ENCODE data around the gene GABPB2. TPM values are rescaled to one million over a fixed set of nuclear protein-coding genes. Genes with fewer than 3 reads are reported as not detected.

Gene GABPB2
- polyA plus RNA-seq, 1 of the 3 experiments (the other 2 are of a cell fraction): 2.4 TPM

DNA sequence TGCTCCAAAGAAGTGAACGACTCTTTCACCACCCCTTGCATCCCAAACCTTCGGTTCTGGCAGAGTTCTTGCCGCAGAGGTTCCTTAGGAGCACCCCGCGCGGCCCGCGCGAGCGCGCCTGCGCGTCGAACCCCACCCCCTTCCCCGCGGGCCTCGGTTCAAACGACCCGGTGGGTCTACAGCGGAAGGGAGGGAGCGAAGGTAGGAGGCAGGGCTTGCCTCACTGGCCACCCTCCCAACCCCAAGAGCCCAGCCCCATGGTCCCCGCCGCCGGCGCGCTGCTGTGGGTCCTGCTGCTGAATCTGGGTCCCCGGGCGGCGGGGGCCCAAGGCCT lies 23.0 kb upstream of the GABPB2 start, which contains the start of gene C1orf56:
C1orf56 (plus strand) TSS at position 161 of the 334 bp plus-strand sequence; CDS start at position 258, 97 bp downstream.
- H3K9ac ChIP-seq: peak within 1 kb of the TSS; percentile 75
- H3K9me2 ChIP-seq: no peaks in the 10 kb centered on the region
- H3K4me3 ChIP-seq (ENCODE audit: low read depth in 2 of 2, low read length in 1 of 2): peak within 1 kb of the TSS; percentile 73 to 77
- TF ChIP-seq, protein P1, sequence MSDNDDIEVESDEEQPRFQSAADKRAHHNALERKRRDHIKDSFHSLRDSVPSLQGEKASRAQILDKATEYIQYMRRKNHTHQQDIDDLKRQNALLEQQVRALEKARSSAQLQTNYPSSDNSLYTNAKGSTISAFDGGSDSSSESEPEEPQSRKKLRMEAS (IDR thresholded peaks at IDR 0.05; ENCODE audit: low read depth): no peak
- TF ChIP-seq GATA2 (CRISPR knock-in tag; IDR thresholded peaks at IDR 0.05) (no peak), SMC3 (IDR thresholded peaks at IDR 0.05; ENCODE audit: low read depth, low read length) (no peak), NRF1 (IDR thresholded peaks at IDR 0.05; ENCODE audit: low read depth, low read length) (peak; percentile 68; the same call in 1 of the 2 replicates), RXRA (IDR thresholded peaks at IDR 0.05; ENCODE audit: borderline replicate concordance, low read depth) (no peak; the same call in 1 of the 2 replicates), RAD21 (IDR thresholded peaks at IDR 0.05; ENCODE audit: low read length) (no peak), GABPA (IDR thresholded peaks at IDR 0.05; ENCODE audit: low read depth) (peak; percentile 27; the same call in 1 of the 2 replicates), EZH2phosphoT487 (IDR thresholded peaks at IDR 0.05; ENCODE audit: borderline replicate concordance, low read depth) (no peak), POLR2AphosphoS5 (IDR thresholded peaks at IDR 0.05; ENCODE audit: low read depth, low read length) (peak; percentile 73)
- H3K27me3 ChIP-seq (ENCODE audit: insufficient read depth): no peaks in the 10 kb centered on the region
- H3K79me2 ChIP-seq (ENCODE audit: insufficient read depth): peaks cover 15% of the 10 kb centered on the region; the same call in 1 of the 2 replicates
- H2AFZ ChIP-seq (ENCODE audit: low read depth): peak within 1 kb of the TSS; percentile 98
- peak within 1 kb of the TSS; percentile 95 for H3K4me2 ChIP-seq
- H3K36me3 ChIP-seq (replicated peaks in 1 of 2; ENCODE audit: control insufficient read depth in 1 of 2, insufficient read depth in 2 of 2, low read length in 1 of 2): peaks cover 15 to 24% of the 10 kb centered on the region in 2 experiments
- H4K20me1 ChIP-seq (ENCODE audit: insufficient read depth): no peaks in the 10 kb centered on the region
- H3K9me3 ChIP-seq: no peaks in the 10 kb centered on the region
- peaks cover 0 to 12% of the 10 kb centered on the region in 2 experiments; a peak in 2 of 4 replicates for H3K4me1 ChIP-seq (ENCODE audit: control insufficient read depth in 1 of 2, insufficient read depth in 2 of 2, low read depth in 1 of 2, low read length in 1 of 2)
- under 1% methylated on average over 20 of the region's 29 CpGs for WGBS (ENCODE audit: low lambda C conversion rate)
- DNase-seq: peak; percentile 97
- H3F3A ChIP-seq (replicated peaks; ENCODE audit: insufficient read depth): peaks cover 24% of the 10 kb centered on the region
- CTCF ChIA-PET: interaction anchor here (0.7 to 4.4 kb wide), 14 partner anchors 8 to 792 kb away, joined by 3 to 67 read pairs (median 4); partner anchors contain the start of genes BNIPL, CDC42SE1, GABPB2 and MLLT11
- H3K27ac ChIP-seq (ENCODE audit: low read depth in 2 of 2, low read length in 1 of 2): peak within 1 kb of the TSS; percentile 70 to 95
- POLR2A ChIA-PET: interaction anchor here (1.2 to 3.5 kb wide), 3 partner anchors 11 to 41 kb away, joined by 3 to 24 read pairs (median 9); partner anchors contain the start of genes CDC42SE1, MINDY1 and MLLT11

DNA sequence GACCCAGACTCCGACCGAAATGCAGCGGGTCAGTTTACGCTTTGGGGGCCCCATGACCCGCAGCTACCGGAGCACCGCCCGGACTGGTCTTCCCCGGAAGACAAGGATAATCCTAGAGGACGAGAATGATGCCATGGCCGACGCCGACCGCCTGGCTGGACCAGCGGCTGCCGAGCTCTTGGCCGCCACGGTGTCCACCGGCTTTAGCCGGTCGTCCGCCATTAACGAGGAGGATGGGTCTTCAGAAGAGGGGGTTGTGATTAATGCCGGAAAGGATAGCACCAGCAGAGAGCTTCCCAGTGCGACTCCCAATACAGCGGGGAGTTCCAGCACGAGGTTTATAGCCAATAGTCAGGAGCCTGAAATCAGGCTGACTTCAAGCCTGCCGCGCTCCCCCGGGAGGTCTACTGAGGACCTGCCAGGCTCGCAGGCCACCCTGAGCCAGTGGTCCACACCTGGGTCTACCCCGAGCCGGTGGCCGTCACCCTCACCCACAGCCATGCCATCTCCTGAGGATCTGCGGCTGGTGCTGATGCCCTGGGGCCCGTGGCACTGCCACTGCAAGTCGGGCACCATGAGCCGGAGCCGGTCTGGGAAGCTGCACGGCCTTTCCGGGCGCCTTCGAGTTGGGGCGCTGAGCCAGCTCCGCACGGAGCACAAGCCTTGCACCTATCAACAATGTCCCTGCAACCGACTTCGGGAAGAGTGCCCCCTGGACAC lies 22.5 kb upstream of the GABPB2 start:
- Histone ChIP-seq H3K36me3 (replicated peaks in 1 of 2; ENCODE audit: control insufficient read depth in 1 of 2, insufficient read depth in 2 of 2, low read length in 1 of 2) (peaks cover 20 to 29% of the 10 kb centered on the region in 2 experiments), H3K4me1 (ENCODE audit: control insufficient read depth in 1 of 2, insufficient read depth in 2 of 2, low read depth in 1 of 2, low read length in 1 of 2) (peaks cover 0 to 12% of the 10 kb centered on the region in 2 experiments; a peak in 2 of 4 replicates), H3F3A (replicated peaks; ENCODE audit: insufficient read depth) (peaks cover 29% of the 10 kb centered on the region), H3K4me2 (peak overlapping the region; percentile 95), H3K9me3 (no peaks in the 10 kb centered on the region), H3K9me2 (no peaks in the 10 kb centered on the region), H4K20me1 (ENCODE audit: insufficient read depth) (no peaks in the 10 kb centered on the region), H3K27ac (ENCODE audit: low read depth in 2 of 2, low read length in 1 of 2) (peak overlapping the region; percentile 70 to 95), H3K27me3 (ENCODE audit: insufficient read depth) (no peaks in the 10 kb centered on the region), H3K4me3 (ENCODE audit: low read depth in 2 of 2, low read length in 1 of 2) (peak overlapping the region; percentile 73 to 77), H3K79me2 (ENCODE audit: insufficient read depth) (peaks cover 15% of the 10 kb centered on the region; the same call in 1 of the 2 replicates), H3K9ac (peak overlapping the region; percentile 75), H2AFZ (ENCODE audit: low read depth) (peak overlapping the region; percentile 98; the same call in 1 of the 2 replicates)
- DNase-seq: peak; percentile 79
- 3% methylated on average over 22 of the region's 48 CpGs for whole genome bisulfite sequencing (ENCODE audit: low lambda C conversion rate)
- POLR2A ChIA-PET: interaction anchor here (1.1 to 3.5 kb wide), 4 partner anchors 11 to 49 kb away, joined by 3 to 24 read pairs (median 6); partner anchors contain the start of genes CDC42SE1, MINDY1 and MLLT11
- CTCF ChIA-PET: interaction anchor here (0.6 to 4.4 kb wide), 17 partner anchors 9 to 792 kb away, joined by 3 to 67 read pairs (median 4); partner anchors contain the start of genes BNIPL, CDC42SE1, GABPB2 and MLLT11
- no peak for TF ChIP-seq NRF1 (IDR thresholded peaks at IDR 0.05; ENCODE audit: low read depth, low read length)
- TF ChIP-seq, protein P2, sequence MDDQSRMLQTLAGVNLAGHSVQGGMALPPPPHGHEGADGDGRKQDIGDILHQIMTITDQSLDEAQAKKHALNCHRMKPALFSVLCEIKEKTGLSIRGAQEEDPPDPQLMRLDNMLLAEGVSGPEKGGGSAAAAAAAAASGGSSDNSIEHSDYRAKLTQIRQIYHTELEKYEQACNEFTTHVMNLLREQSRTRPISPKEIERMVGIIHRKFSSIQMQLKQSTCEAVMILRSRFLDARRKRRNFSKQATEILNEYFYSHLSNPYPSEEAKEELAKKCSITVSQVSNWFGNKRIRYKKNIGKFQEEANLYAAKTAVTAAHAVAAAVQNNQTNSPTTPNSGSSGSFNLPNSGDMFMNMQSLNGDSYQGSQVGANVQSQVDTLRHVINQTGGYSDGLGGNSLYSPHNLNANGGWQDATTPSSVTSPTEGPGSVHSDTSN (IDR thresholded peaks at IDR 0.05): 0 out of 2 replicates have a peak, but pooled peaks have one; percentile 1
- no peak; the same call in 1 of the 2 replicates for TF ChIP-seq GABPA (IDR thresholded peaks at IDR 0.05; ENCODE audit: low read depth)
- no peak for TF ChIP-seq RCOR1 (IDR thresholded peaks at IDR 0.05; ENCODE audit: low read length)
- TF ChIP-seq RAD21 (IDR thresholded peaks at IDR 0.05; ENCODE audit: low read length): no peak; the same call in 1 of the 2 replicates
- TF ChIP-seq, protein P3, sequence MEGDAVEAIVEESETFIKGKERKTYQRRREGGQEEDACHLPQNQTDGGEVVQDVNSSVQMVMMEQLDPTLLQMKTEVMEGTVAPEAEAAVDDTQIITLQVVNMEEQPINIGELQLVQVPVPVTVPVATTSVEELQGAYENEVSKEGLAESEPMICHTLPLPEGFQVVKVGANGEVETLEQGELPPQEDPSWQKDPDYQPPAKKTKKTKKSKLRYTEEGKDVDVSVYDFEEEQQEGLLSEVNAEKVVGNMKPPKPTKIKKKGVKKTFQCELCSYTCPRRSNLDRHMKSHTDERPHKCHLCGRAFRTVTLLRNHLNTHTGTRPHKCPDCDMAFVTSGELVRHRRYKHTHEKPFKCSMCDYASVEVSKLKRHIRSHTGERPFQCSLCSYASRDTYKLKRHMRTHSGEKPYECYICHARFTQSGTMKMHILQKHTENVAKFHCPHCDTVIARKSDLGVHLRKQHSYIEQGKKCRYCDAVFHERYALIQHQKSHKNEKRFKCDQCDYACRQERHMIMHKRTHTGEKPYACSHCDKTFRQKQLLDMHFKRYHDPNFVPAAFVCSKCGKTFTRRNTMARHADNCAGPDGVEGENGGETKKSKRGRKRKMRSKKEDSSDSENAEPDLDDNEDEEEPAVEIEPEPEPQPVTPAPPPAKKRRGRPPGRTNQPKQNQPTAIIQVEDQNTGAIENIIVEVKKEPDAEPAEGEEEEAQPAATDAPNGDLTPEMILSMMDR (IDR thresholded peaks at IDR 0.05): peak; percentile 61
- no peak for TF ChIP-seq RXRA (IDR thresholded peaks at IDR 0.05; ENCODE audit: borderline replicate concordance, low read depth)
- TF ChIP-seq NFIC (IDR thresholded peaks at IDR 0.05; ENCODE audit: borderline replicate concordance): no peak
- no peak for TF ChIP-seq FOSL2 (IDR thresholded peaks at IDR 0.05; ENCODE audit: borderline replicate concordance, low read depth)
- no peak for TF ChIP-seq SMC3 (IDR thresholded peaks at IDR 0.05; ENCODE audit: low read depth, low read length)
- TF ChIP-seq, protein P4, sequence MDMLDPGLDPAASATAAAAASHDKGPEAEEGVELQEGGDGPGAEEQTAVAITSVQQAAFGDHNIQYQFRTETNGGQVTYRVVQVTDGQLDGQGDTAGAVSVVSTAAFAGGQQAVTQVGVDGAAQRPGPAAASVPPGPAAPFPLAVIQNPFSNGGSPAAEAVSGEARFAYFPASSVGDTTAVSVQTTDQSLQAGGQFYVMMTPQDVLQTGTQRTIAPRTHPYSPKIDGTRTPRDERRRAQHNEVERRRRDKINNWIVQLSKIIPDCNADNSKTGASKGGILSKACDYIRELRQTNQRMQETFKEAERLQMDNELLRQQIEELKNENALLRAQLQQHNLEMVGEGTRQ (IDR thresholded peaks at IDR 0.05; ENCODE audit: borderline replicate concordance, low read depth, low read length): no peak; the same call in 1 of the 2 replicates
- peak; percentile 9; the same call in 1 of the 2 replicates for TF ChIP-seq TAF1 (IDR thresholded peaks at IDR 0.05; ENCODE audit: borderline replicate concordance, low read depth, low read length)
- TF ChIP-seq SIN3A (IDR thresholded peaks at IDR 0.05; ENCODE audit: borderline replicate concordance, low read depth, low read length): peak; percentile 20; the same call in 1 of the 2 replicates
- no peak for TF ChIP-seq FOXJ3 (CRISPR knock-in tag; IDR thresholded peaks at IDR 0.05)
- TF ChIP-seq FOXM1 (IDR thresholded peaks at IDR 0.05; ENCODE audit: low read depth): no peak
- TF ChIP-seq, protein P1 (IDR thresholded peaks at IDR 0.05; ENCODE audit: low read depth): peak; percentile 78

Data from SK-N-SH (cell line).